GM21825 (cell line): Measurements from ENCODE around the gene KRT2.
"Not testable (repeated sequence)": the region's sequence is repeated elsewhere in the genome, so short reads cannot be mapped to it uniquely, and the experiment has no call there.

Source experiments
- ATAC-seq: cut with Tn5 transposase; IDR thresholded peaks from one replicate; pipeline ENCODE4 v1.9.1; 2021; ENCODE audit warnings: mild to moderate bottlenecking, moderate library complexity; ENCODE audit not compliant: unreplicated experiment

KRT2 gene

GRCh38 chr12:52685406-52685890 lies 33.4 kb upstream of the KRT2 start:
- no peak for ATAC-seq

- ATAC-seq, result no peak
Observed at GRCh38 chr12:52684431-52684830, 32.4 kb upstream of the KRT2 start.

DNA sequence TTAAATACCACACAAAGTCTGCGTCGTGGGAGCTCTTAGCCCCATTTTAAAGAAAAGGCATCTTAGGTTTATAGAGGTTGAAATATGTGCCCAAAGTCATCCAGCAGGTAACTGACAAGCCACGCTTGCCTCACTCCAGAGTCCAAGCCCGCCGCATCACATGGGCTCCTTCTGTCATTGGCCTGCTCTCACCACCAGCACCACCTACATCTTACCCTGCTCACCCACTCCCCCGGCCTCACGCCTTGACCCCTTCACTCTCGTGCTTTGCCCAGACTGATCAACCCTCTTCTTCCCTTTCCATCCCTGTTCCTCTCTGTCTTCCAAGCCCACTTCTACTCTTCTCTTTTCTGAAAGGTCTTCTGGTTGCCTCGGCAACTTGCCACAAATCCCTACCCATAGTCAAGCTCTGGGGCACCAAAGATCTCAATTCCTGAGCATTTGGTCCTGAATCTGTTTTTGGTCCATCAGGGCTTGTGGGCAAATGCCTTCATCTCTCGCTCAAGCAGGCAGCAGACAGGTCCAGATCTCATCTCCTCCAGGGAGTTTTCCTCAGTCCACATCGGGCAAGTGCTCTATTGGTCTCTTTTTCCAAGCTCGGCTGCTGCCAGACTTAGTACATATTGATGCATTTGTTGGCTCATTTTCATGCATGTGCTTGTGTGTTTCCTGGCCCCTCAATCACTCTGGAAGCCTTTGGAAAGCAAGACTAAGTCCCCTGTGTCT lies 31.7 kb upstream of the KRT2 start:
- no peak for ATAC-seq

DNA sequence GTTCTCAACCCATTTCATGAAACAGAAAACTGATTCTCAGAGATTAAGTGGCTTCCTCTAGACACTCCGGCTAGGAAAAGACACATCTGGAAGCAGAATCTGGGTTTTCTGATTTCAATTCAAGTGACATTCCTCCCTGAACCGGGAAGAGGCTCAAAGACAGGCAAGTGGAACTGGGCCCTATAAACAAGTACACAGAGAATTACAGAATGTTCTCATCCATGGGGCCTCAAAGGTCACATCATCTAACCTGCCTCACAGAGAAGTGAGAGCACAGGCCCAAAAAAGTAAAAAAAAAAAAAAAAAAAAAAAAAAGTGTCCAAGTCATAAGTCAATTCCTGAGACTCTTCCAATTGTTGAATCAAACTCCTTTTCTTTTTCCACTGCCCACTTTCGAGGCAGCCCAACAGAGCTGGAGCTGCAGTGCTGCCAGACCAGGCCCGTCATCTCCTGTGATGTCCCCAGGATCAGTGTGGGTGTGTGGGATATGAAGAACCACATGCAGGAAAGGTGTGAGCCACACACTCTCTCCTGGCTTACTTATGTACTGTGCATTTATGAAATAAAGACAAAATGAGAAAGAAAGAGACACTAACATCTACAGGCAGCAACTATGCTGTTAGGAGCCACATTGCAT lies 31.0 kb upstream of the KRT2 start:
- ATAC-seq, result no peak

DNA sequence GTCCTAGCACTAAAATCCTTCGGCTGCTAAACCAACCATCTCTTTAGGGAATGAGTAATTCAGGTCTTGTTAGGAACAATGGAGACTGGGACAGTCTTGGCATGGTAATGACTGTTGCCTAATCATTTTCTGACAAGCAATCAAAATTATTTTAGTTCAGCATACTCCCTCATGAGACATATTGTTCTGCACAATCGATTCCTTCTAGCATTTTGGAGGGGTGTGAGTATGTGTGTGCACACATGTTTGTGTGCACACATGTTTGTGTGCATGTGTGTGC lies 30.3 kb upstream of the KRT2 start:
- no peak for ATAC-seq

DNA sequence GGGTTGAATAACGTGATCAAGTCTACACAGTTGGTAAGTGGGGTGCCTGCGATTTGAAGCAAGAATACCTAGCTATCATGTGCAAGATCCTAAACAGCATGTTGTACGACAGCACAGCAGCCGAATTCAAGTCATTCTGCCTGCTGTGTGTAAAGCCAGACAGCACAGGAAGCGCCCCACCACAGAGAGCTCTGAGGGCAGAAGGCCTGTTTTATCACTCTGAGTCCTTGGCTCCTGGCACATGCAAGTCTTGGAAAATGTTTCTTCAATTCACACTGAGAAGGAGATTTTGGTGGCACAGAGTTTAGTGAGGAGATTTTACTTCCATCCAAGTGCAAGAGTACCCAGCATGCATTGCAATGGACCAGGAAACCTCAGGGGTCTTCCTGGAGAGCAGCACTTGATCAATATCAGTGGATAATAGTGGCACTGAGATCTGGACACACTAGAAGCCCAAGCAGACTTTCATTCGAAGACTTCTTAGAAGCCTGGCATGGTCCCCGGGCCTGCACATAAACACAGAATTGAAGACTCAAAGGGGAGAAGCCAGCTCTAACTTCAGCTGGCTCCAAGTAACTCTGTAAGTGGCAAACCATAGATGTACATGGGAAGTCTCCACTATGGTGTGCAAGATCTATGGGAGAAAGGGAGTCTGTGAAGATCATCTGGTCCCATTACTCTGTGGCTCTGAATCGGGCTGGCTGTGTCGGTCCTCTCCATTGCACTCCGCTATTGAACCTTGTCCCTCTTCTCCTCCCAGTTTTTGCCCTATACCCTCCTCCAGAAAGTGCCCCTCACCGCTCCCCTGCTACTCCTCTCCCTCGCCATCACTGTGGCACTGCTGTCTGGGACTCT lies 29.7 kb upstream of the KRT2 start:
- ATAC-seq, result no peak

GRCh38 chr12:52680363-52680762 lies 28.4 kb upstream of the KRT2 start, which contains the start of gene KRT1:
TSS of gene KRT1 (minus strand) at chr12:52680407. CDS start at chr12:52680348, 59 bp downstream.
- no peak for ATAC-seq

- no peak for ATAC-seq
Observed at GRCh38 chr12:52679875-52680274, 27.9 kb upstream of the KRT2 start.

GRCh38 chr12:52677671-52678070 lies 25.7 kb upstream of the KRT2 start:
- ATAC-seq, result no peak

- ATAC-seq, result no peak
Observed at GRCh38 chr12:52677126-52677525, 25.1 kb upstream of the KRT2 start.

DNA sequence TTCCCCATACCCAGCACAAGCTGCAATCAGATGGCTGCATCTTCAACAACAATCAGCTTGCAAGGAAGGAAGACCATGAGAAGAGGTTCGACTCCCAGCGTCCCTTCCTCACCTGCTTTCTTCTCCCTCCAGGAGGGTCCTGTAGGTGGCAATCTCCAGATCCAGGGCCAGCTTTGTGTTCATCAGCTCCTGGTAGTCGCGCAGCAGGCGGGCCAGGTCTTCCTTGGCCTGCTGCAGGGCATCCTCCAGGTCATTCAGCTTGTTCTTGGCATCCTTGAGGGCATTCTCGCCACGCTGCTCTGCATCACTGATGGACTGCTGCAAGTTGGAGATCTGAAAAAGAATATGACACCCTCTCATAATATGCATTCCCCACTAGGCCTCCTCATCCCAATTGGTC lies 24.2 kb upstream of the KRT2 start:
- no peak for ATAC-seq

- no peak for ATAC-seq
Observed at GRCh38 chr12:52675301-52675701, 23.3 kb upstream of the KRT2 start.

DNA sequence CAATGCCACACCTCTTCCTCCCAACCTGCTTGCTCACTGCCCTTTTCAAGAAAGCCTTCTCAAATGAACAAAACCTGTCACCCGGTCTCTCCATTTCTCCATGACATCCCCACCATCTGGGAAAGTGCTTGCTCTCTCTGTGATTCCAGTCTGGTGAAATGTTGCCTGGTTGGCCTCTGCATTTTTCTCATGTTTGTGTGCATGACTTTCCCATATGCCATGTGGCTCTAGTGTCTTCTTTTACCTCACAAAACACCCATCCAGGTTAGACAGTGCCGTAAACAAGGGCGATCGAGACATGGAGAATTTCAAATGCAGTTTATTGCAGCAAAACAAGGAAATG lies 22.4 kb upstream of the KRT2 start:
- ATAC-seq, result no peak

- no peak for ATAC-seq
Observed at GRCh38 chr12:52673713-52674432, 21.9 kb upstream of the KRT2 start.

DNA sequence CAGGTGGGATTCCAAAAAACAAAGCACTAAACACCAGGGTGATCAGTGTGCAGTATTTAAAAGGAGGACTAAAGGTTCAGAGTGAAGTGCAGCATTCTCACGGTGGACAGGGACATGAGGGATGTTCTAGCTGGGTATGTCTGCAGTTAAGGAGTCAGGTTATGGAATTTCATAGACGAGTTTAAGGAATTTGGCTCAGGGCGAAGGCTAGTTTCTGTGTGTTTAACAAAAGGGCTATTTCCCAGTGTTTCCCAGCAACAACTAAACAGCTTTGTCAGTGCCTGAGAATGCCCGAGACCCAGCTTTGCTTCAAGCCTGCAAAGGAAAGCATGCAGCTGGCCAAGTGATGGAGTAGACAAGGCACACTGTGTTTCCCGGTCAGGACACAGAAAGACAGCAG lies 21.2 kb upstream of the KRT2 start:
- no peak for ATAC-seq

- no peak for ATAC-seq
Observed at GRCh38 chr12:52672321-52672933, 20.4 kb upstream of the KRT2 start.

- no peak for ATAC-seq
Observed at GRCh38 chr12:52670961-52671360, 18.9 kb upstream of the KRT2 start.

GRCh38 chr12:52670506-52670905 lies 18.5 kb upstream of the KRT2 start:
- no peak for ATAC-seq

- not testable (repeated sequence) for ATAC-seq
Observed at GRCh38 chr12:52669941-52670340, 17.9 kb upstream of the KRT2 start.

GRCh38 chr12:52669426-52669825 lies 17.4 kb upstream of the KRT2 start:
- no peak for ATAC-seq

DNA sequence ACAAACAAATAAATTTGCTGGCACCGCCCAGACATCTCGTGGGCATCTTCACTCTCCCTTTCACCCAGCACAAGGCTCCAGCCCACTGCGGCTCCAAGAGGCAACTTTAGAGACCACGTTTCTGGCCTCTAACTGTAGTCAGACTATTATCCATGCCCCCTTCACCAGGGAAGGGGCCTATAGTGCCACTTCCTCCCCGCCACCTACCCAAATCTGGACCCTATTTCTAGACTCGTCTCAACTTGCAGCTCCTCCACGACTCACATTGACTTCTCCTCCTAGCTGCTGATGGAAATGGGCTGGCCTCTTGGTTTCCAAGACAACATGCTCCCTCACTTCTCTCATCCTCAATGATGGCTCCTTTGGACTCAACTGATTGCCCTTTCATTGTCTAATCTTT lies 15.9 kb upstream of the KRT2 start:
- no peak for ATAC-seq
